IPS-15b (cell line): ENCODE results near the gene HBM.
"Not testable (repeated sequence)": the region's sequence is repeated elsewhere in the genome, so short reads cannot be mapped to it uniquely, and the experiment has no call there.

Source experiments
- H3K27me3 ChIP-seq: one replicate; pipeline ENCODE4 v1.6.1; 2013; ENCODE audit warnings: low read length; ENCODE audit not compliant: control insufficient read depth, insufficient read depth
- H3K36me3 ChIP-seq: one replicate; pipeline ENCODE4 v1.6.1; 2013; ENCODE audit warnings: low read length; ENCODE audit not compliant: control insufficient read depth, insufficient read depth
- H3K4me1 ChIP-seq: one replicate; pipeline ENCODE4 v1.6.1; 2013; ENCODE audit warnings: mild to moderate bottlenecking, low read length; ENCODE audit not compliant: control insufficient read depth, insufficient read depth
- H3K4me3 ChIP-seq: one replicate; pipeline ENCODE4 v1.5.1; 2013; ENCODE audit warnings: low read depth, low read length
- H3K9ac ChIP-seq: one replicate; pipeline ENCODE4 v1.6.1; 2013; ENCODE audit warnings: low read depth, mild to moderate bottlenecking, low read length
- H3K9me3 ChIP-seq: one replicate; pipeline ENCODE4 v1.6.1; 2013; ENCODE audit warnings: mild to moderate bottlenecking, low read length; ENCODE audit not compliant: control insufficient read depth, insufficient read depth

The HBM gene

DNA sequence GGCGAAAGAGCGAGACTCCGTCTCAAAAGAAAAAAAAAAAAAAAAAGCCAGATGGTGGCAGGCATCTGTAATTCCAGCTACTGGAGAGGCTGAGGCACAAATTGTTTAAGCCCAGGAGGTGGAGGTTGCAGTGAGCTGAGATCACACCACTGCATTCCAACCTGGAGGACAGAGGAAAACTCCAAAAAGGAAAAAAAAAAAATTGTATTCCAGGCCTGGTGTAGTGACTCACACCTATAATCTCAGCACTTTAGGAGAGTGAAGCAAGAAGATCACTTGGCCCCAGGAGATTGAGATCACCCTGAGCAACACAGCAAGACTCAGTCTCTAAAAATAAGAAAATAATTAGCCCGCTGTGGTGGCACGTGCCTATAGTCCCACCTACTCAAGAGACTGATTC is 34.6 kb downstream of the HBM start:
- Histone ChIP-seq H3K9me3 (no peaks in the 10 kb centered on the region), H3K4me3 (no peak overlapping the region), H3K9ac (no peak overlapping the region), H3K36me3 (peaks cover 48% of the 10 kb centered on the region), H3K4me1 (no peaks in the 10 kb centered on the region), H3K27me3 (no peaks in the 10 kb centered on the region)

GRCh38 chr16:203246-203645 is 37.5 kb downstream of the HBM start:
- Histone ChIP-seq H3K4me1 (no peaks in the 10 kb centered on the region), H3K9ac (no peak overlapping the region), H3K9me3 (no peaks in the 10 kb centered on the region), H3K36me3 (peaks cover 47% of the 10 kb centered on the region), H3K27me3 (no peaks in the 10 kb centered on the region), H3K4me3 (no peak overlapping the region)

GRCh38 chr16:204046-204445 is 38.3 kb downstream of the HBM start:
- H3K9me3 ChIP-seq, H3K27me3 ChIP-seq, H3K9ac ChIP-seq, H3K4me3 ChIP-seq, H3K4me1 ChIP-seq: not testable (repeated sequence)
- peaks cover 43% of the 10 kb centered on the region for H3K36me3 ChIP-seq

GRCh38 chr16:209359-209758 is 43.6 kb downstream of the HBM start:
- not testable (repeated sequence) for H3K4me1 ChIP-seq, H3K9me3 ChIP-seq, H3K4me3 ChIP-seq, H3K9ac ChIP-seq, H3K27me3 ChIP-seq
- peaks cover 48% of the 10 kb centered on the region for H3K36me3 ChIP-seq

DNA sequence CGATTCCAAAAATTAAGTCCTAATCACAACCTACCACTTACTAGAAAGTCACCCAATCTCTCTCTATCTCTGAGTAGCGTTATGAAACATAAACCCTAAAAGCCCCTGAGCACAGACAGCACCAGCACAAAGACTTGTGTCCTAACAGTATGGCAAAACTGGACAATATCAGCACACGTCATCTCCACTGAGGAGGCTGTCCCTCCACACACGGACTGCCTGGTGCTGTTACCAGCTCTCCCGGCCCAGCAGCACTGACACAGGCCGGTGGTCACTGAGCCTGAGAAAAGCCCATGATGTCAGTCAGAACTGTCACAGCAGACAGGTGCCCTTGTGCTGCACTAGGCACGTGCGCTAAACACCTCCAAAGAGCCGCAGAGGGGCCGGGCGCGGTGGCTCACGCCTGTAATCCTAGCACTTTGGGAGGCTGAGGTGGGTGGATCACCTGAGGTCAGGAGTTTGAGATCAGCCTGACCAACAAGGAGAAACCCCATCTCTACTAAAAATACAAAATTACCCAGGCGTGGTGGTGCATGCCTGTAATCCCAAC is 45.9 kb downstream of the HBM start:
- not testable (repeated sequence) for H3K4me3 ChIP-seq, H3K9ac ChIP-seq, H3K27me3 ChIP-seq, H3K9me3 ChIP-seq, H3K4me1 ChIP-seq
- peaks cover 40% of the 10 kb centered on the region for H3K36me3 ChIP-seq

DNA sequence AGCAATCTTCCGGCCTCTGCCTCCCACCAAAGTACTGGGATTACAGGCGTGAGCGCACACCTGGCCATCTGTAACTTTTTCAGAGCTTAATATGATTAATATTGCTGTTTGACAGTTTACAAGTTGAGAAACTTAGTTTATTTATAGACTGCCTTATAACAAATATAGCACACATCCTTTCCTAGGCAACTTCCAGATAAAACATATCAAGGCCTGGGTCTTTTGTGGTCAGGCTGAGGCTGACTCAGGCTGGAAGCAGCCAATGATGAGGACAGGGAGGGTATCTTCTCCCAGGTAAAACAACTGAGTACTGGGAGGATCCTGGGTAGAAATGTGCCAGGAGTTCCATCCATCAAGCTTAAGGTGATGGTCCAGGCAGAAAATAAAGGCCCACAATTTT is 47.2 kb downstream of the HBM start:
- Histone ChIP-seq H3K36me3 (peaks cover 36% of the 10 kb centered on the region), H3K9ac (no peak overlapping the region), H3K4me1 (no peaks in the 10 kb centered on the region), H3K4me3 (no peak overlapping the region), H3K9me3 (no peaks in the 10 kb centered on the region), H3K27me3 (no peaks in the 10 kb centered on the region)
